Adrenal gland (tissue), 12 donors: ENCODE results near the gene TNFAIP8L1. TPM values are rescaled to one million over a fixed set of nuclear protein-coding genes. Genes with fewer than 3 reads are reported as not detected.

ENCODE experiments used
- DNase-seq, 7 donors: peaks; one replicate each; pipeline ENCODE4 v3.0.0-alpha.2; 2019 to 2020
- H3K27ac ChIP-seq, 5 donors: fragments of 200-600 bp; sonication (generic) in 4 of 5; 1 replicate in 3 of 5; 2 replicates in 2 of 5; pipeline versions ENCODE4 v1.5.1 to v1.8.0; 2016 to 2020; ENCODE audit warnings: mild to moderate bottlenecking in 1 of 5
- H3K27me3 ChIP-seq: fragments of 200-600 bp; 2 replicates; pipeline ENCODE4 v1.8.0; 2021
- H3K36me3 ChIP-seq, 2 donors: fragments of 200-600 bp; replicated peaks in 1 of 2; 1 replicate in 1 of 2; 2 replicates in 1 of 2; pipeline versions ENCODE4 v1.5.1 to v1.8.0; 2018 to 2022
- H3K4me1 ChIP-seq, 2 donors: fragments of 200-600 bp; replicated peaks in 1 of 2; 1 replicate in 1 of 2; 2 replicates in 1 of 2; pipeline versions ENCODE4 v1.5.1 to v1.8.0; 2018 to 2021
- H3K4me3 ChIP-seq, 4 donors: fragments of 200-600 bp; sonication (generic) in 3 of 4; one replicate each; pipeline ENCODE4 v1.5.1; 2016 to 2018
- H3K9me3 ChIP-seq, 3 donors: fragments of 200-600 bp; sonication (generic) in 1 of 3; replicated peaks in 1 of 3; 1 replicate in 2 of 3; 2 replicates in 1 of 3; pipeline versions ENCODE4 v1.5.1 to v1.8.0; 2016 to 2021
- CTCF ChIP-seq, 6 experiments: fragments of 450-650 bp in 4 of 6; fragments of 200-600 bp in 2 of 6; sonication (generic) in 1 of 6; IDR thresholded peaks; 1 replicate in 5 of 6; 2 replicates in 1 of 6; pipeline versions ENCODE4 v1.5.1 to v1.8.0; 2016 to 2021; ENCODE audit warnings: antibody characterized with exemption in 6 of 6, mild to moderate bottlenecking in 2 of 6, moderate library complexity in 1 of 6
- POLR2A ChIP-seq, 2 donors: fragments of 450-650 bp; IDR thresholded peaks; one replicate each; pipeline ENCODE4 v1.6.1; 2017; ENCODE audit warnings: antibody characterized with exemption in 2 of 2, mild to moderate bottlenecking in 2 of 2, moderate library complexity in 1 of 2
- WGBS, 4 donors: extraction: QIAGEN DNeasy Blood & Tissue Kit in 2 of 4; methylation state at CpG; one replicate each; pipeline versions ENCODE4 v1.1.5 to v1.1.7; 2013 to 2017; 5-methylcytosine and 5-hydroxymethylcytosine counted together
- intact Hi-C, 2 donors: fragments of 100-400 bp; cut with DNase I; formaldehyde crosslinking; loops; one replicate each; pipeline versions ENCODE4 v1.14.1 to v1.15.0; 2022 to 2023
- polyA plus RNA-seq, 3 donors: library from polyadenylated mRNA; stranded (reverse); fragments of 200-250 nt in 2 of 3; fragments of 350-450 nt in 1 of 3; fragmentation: Illumina TruSeq in 1 of 3; extraction: RNeasy Lipid Tissue Mini Kit (QIAGEN cat#74804) in 1 of 3; gene quantifications; one replicate each; pipeline ENCODE4 v1.2.3, GENCODE V29; 2013 to 2014
- total RNA-seq, 9 donors: library from RNA; depleted of rRNA in 4 of 9; stranded (reverse); fragments of >200 nt in 4 of 9; fragments of 120-200 nt in 1 of 9; fragmentation: NEBNext Ultra II Directional in 1 of 9; extraction: Animal tissue kit (Norgen Biotek cat#: 25700) in 1 of 9; gene quantifications; one replicate each; pipeline versions ENCODE4 v1.1.0 to v1.2.4, GENCODE V29; 2013 to 2023
- donor health status: healthy with polysubstance abuse.
- donor health status: Bipolar disorder and iron deficiency.
- donor health status: DM: yes; HTN: yes; CAD: no.
- donor health status: DM: no; HTN: no; CAD: no.
- donor health status: DM: no; HTN: no; CAD: no.
- donor health status: DM: yes; HTN: yes; CAD: no.

The TNFAIP8L1 gene
- total and polyA plus RNA-seq, 12 donors, result 2.6 to 13.8 (median 5.5) TPM

- TF ChIP-seq CTCF (IDR thresholded peaks at IDR 0.05) (no peak), POLR2A (IDR thresholded peaks at IDR 0.05) (no peak)
- no peak for DNase-seq
Observed at GRCh38 chr19:4622695-4623421, 16.5 kb upstream of the TNFAIP8L1 start.

GRCh38 chr19:4624301-4624700 is 15.0 kb upstream of the TNFAIP8L1 start:
- no peak overlapping the region for H3K27ac ChIP-seq
- WGBS, 4 donors, result 78 to 87% (median 80%) methylated on average over 4 to 5 of the region's 5 CpGs

More at GRCh38 chr19:4622695-4623421, 16.5 kb upstream of the TNFAIP8L1 start:
- Histone ChIP-seq H3K9me3 (no peaks in the 10 kb centered on the region), H3K4me3 (no peak overlapping the region), H3K27ac (no peak overlapping the region), H3K36me3 (no peaks in the 10 kb centered on the region), H3K27me3 (no peaks in the 10 kb centered on the region), H3K4me1 (no peaks in the 10 kb centered on the region)
- 32 to 39% (median 38%) methylated on average over 11 to 12 of the region's 12 CpGs for WGBS, 4 donors
- intact Hi-C loops, result no loop called here

GRCh38 chr19:4624733-4625362 is 14.5 kb upstream of the TNFAIP8L1 start:
- WGBS, 4 donors, result 38 to 60% (median 54%) methylated on average over 5 to 6 of the region's 6 CpGs
- Histone ChIP-seq H3K27ac (no peak overlapping the region), H3K4me3 (no peak overlapping the region), H3K36me3 (no peaks in the 10 kb centered on the region), H3K9me3 (no peaks in the 10 kb centered on the region), H3K27me3 (no peaks in the 10 kb centered on the region), H3K4me1 (no peaks in the 10 kb centered on the region)
- TF ChIP-seq CTCF (IDR thresholded peaks at IDR 0.05) (no peak), POLR2A (IDR thresholded peaks at IDR 0.05) (no peak)
- DNase-seq, result no peak
- intact Hi-C loops, result no loop called here

More at GRCh38 chr19:4624301-4624700, 15.0 kb upstream of the TNFAIP8L1 start:
- H3K4me3 ChIP-seq, result no peak overlapping the region
- H3K36me3 ChIP-seq, result no peaks in the 10 kb centered on the region
- intact Hi-C loops, result no loop called here
- H3K4me1 ChIP-seq, result no peaks in the 10 kb centered on the region
- no peaks in the 10 kb centered on the region for H3K9me3 ChIP-seq
- TF ChIP-seq CTCF (IDR thresholded peaks at IDR 0.05), result no peak
- no peak for TF ChIP-seq POLR2A (IDR thresholded peaks at IDR 0.05)
- no peaks in the 10 kb centered on the region for H3K27me3 ChIP-seq
- no peak for DNase-seq

- 24 to 35% (median 30%) methylated on average over 6 to 14 of the region's 14 CpGs for WGBS, 4 donors
- intact Hi-C loops, result no loop called here
- Histone ChIP-seq H3K27me3 (no peaks in the 10 kb centered on the region), H3K9me3 (no peaks in the 10 kb centered on the region), H3K27ac (peak overlapping the region in 1 of 5 donors; percentile 36), H3K36me3 (no peaks in the 10 kb centered on the region), H3K4me3 (no peak overlapping the region), H3K4me1 (peaks cover 4 to 25% of the 10 kb centered on the region in 2 donors)
- DNase-seq, result peak; percentile 64 to 87 (median 79)
- TF ChIP-seq CTCF (IDR thresholded peaks at IDR 0.05) (peak; percentile 62 to 88 (median 78)), POLR2A (IDR thresholded peaks at IDR 0.05) (no peak)
Observed at GRCh38 chr19:4633140-4633967, 6.0 kb upstream of the TNFAIP8L1 start.
